GM08714 (cell line): Measurements from ENCODE around the gene SEMA5A.
"Not testable (repeated sequence)": the region's sequence is repeated elsewhere in the genome, so short reads cannot be mapped to it uniquely, and the experiment has no call there.

Experiments
- H3K4me3 ChIP-seq: fragments of 200-500 bp; sonication (Bioruptor generic); 2 replicates; pipeline ENCODE4 v1.5.1; 2014; ENCODE audit warnings: mild to moderate bottlenecking, low read length, inconsistent platforms
- ZNF274 ChIP-seq: IDR thresholded peaks from 2 replicates; pipeline ENCODE4 v1.6.1; 2012; ENCODE audit warnings: mild to moderate bottlenecking, low read depth, low read length

Gene SEMA5A

GRCh38 chr5:9380109-9380508 is 165.8 kb downstream of the SEMA5A start:
- no peak for TF ChIP-seq ZNF274
- no peak overlapping the region for H3K4me3 ChIP-seq

DNA sequence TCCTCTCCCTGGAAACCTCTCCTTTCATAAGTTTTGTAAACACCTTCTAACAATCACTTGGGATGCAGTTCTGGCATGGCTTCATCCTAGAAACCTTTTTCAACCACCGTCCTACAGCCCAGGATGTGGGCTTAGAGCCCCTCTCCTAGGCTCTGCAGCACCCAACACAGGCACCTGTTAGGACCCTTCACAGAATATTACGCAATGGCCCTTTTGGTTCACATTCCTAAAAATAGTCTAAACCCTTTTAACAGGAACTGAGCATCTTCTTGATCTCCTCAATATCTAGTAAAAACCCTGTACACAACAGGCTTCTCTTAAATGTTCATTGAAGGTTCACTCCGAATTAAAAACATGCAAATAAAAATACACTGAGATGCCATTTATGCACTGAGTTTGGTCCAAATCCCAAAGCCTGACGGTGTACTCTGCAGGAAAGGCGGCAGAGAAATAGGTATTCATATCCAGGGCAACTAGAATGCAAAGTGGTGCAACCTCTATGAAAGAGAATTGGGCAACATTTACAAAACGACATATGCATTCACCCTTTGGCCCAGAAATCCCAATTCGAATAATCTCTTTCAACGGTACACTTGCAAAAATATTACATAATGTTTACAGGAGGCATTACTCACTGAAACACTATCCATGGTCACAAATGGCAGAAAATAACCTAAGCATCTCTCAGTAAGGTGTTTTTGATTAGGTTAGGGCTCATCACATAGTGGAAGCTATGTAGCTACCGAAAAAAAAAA is 169.3 kb downstream of the SEMA5A start:
- no peak overlapping the region for H3K4me3 ChIP-seq
- TF ChIP-seq ZNF274, result no peak

DNA sequence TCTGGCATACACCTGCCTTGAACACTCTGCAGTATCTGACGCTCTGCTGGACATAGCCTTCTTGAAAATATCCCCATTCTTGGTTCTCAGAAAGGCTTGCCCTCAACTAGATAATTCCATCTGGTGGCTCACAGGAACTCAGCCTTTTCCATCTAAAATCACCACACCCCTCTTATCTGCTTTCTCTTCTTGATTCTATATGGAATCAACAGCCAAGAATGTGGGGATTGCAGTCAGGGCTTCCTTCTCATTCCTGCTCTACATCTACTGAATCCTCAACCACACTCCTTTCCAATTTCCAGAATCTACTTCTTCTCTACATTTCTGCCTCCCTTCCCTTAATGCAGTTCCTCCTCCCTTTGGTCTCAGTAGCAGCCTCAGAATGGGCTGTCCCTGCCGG is 170.1 kb downstream of the SEMA5A start:
- H3K4me3 ChIP-seq, result no peak overlapping the region
- TF ChIP-seq ZNF274, result no peak

GRCh38 chr5:9374025-9374424 is 171.8 kb downstream of the SEMA5A start:
- no peak for TF ChIP-seq ZNF274
- no peak overlapping the region for H3K4me3 ChIP-seq

GRCh38 chr5:9373571-9373970 is 172.3 kb downstream of the SEMA5A start:
- TF ChIP-seq ZNF274, result no peak
- H3K4me3 ChIP-seq, result no peak overlapping the region

DNA sequence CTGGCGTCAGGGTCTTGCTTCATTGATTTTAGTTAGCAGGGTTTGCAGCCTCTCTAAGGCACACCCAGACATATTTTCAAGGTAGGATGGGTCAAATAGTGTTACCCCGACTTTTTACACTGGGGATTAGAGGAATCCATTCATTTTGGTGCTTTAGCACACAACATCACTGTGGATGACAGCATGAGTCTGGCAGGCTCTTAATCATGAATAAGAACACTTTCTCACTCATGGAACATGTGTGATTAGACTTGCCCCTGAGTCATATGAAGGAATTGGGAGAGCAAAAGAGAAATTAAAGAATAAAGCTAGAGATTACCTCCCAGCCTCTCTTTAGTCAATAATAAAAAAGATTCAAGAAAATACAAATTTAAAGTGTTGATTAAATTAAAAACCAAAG is 175.6 kb downstream of the SEMA5A start:
- TF ChIP-seq ZNF274, result no peak
- no peak overlapping the region for H3K4me3 ChIP-seq

- no peak overlapping the region for H3K4me3 ChIP-seq
- no peak for TF ChIP-seq ZNF274
These were observed 180.4 kb downstream of the SEMA5A start for GRCh38 chr5:9365512-9365911.

- peak overlapping the region; percentile 31 for H3K4me3 ChIP-seq
- no peak for TF ChIP-seq ZNF274
These were observed 182.4 kb downstream of the SEMA5A start for GRCh38 chr5:9363449-9363848.

- peak overlapping the region; percentile 31 for H3K4me3 ChIP-seq
These were observed 182.8 kb downstream of the SEMA5A start for GRCh38 chr5:9363026-9363425.

DNA sequence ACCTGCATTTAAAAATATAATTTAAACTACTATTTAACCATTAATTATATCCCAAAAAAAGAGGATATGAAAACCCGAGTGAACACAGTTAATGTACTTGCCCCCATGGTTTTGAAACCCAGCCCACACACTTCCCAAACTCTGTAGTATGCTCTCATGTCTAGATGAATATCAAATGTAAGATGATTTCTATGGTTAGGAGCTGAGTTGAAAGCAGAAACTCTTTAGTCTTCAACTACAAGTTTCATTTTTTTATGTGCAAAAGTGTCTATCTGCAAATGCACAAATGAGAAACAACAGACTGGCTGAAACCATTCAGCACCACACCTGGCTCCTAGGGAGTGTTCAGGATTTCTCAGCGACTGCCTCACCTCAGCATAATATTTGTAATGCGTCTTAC is 183.3 kb downstream of the SEMA5A start:
- no peak overlapping the region; the same call in 1 of the 2 replicates for H3K4me3 ChIP-seq

More at GRCh38 chr5:9363026-9363425, 182.8 kb downstream of the SEMA5A start:
- TF ChIP-seq ZNF274, result no peak

GRCh38 chr5:9361835-9362234 is 184.0 kb downstream of the SEMA5A start:
- TF ChIP-seq ZNF274, result no peak
- H3K4me3 ChIP-seq, result no peak overlapping the region

More for the DNA sequence above, 183.3 kb downstream of the SEMA5A start:
- TF ChIP-seq ZNF274, result no peak

- no peak overlapping the region for H3K4me3 ChIP-seq
- no peak for TF ChIP-seq ZNF274
These were observed 186.8 kb downstream of the SEMA5A start for GRCh38 chr5:9358961-9359685.

DNA sequence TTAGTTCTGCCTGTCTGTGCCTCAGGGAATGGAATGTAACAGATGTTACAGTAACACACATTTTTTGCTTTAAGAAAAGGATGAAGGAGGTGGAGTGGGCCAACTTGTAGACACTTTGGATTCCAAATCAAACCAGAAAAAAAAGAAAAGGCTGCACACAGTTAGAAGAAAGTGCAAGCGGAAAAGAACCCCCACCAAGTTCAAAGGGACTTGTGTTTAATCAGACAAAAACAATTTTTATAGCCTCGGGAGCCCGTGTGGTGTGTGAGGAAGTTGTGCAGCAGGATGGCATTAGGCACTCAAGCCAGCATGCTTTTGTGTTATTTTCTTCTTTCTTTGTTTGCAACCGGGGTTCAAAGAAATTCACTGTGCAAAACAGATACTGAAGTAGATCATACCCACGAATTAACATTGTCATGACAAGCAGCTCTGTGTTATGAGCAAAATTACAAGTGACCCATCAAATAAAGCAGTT is 189.5 kb downstream of the SEMA5A start:
- TF ChIP-seq ZNF274, result no peak
- H3K4me3 ChIP-seq, result no peak overlapping the region

DNA sequence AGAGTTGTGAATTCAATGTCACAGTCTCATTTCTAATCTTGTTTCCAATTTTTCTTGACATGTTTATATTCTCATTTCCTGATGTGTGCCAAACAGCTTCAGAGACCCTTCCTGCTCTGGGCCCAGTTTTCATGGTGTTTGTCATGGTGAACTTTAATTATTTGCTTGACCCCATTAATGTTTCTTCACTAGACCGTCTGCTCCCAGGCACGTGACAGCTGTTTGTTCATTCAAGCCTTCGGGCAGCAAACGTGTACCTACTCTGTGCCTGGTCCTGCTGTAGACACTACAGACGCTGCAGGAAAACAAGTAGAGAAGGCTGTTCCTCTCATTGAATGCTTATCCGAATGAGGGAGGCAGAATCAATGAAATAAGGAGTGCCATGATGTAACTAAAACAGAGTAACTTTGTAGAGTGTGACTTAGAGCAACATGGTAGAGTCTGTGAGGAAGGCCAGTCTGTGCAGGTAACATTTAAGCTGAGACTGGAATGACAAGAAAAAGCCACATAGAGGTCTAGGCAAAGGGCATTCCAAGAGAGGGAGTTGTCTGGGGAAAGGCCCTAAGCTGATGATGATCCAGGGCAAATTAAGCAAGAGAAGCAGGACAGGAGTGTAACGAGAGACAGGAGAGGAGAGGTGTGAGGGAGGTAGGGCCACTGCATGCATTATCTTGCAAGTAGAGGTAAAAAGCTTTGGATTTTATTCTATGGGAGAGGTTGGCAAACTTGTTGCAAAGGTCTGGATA is 191.4 kb downstream of the SEMA5A start:
- TF ChIP-seq ZNF274, result no peak
- H3K4me3 ChIP-seq, result no peak overlapping the region

DNA sequence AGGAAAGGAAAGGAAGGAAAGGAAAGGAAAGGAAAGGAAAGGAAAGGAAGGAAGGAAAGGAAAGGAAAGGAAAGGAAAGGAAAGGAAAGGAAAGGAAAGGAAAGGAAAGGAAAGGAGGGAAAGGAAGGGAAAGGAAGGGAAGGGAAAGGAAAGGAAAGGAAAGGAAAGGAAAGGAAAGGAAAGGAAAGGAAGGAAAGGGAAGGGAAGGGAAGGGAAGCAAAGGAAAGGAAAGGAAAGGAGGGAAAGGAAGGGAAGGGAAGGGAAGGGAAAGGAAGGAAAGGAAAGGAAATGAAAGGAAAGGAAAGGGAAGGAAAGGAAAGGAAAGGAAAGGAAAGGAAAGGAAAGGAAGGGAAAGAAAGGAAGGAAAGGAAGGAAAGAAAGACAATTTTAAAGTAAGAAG is 192.8 kb downstream of the SEMA5A start:
- not testable (repeated sequence) for H3K4me3 ChIP-seq
